HCT116 (cell line): ENCODE measurements around the gene MSH2. TPM values are rescaled to one million over a fixed set of nuclear protein-coding genes. Genes with fewer than 3 reads are reported as not detected.

Source experiments
- ATAC-seq: fragments of 200-7000 bp; cut with Tn5 transposase; 2 replicates; pipeline ENCODE4 v1.9.1; 2020; ENCODE audit warnings: mild to moderate bottlenecking, moderate library complexity
- BruUV-seq: library from RNA; stranded (reverse); fragments of 400-500 nt; replicated peaks from 2 replicates; lab custom pipeline; 2021; lab: Mats Ljungman, UMichigan
- CTCF ChIA-PET: fragments of 300-600 bp; sonication (Branson Sonifier 250); formaldehyde crosslinking; loops from one replicate; lab custom pipeline; 2021; ENCODE audit warnings: antibody characterized with exemption; lab: Charles Lee
- POLR2A ChIA-PET: fragments of 300-600, 350-600 bp; sonication (Branson Sonifier 250); formaldehyde crosslinking; loops from one replicate; lab custom pipeline; 2021; ENCODE audit warnings: antibody characterized with exemption; lab: Charles Lee
- RAD21 ChIA-PET, 2 experiments: fragments of 300-600 bp; sonication (Branson Sonifier 250); formaldehyde crosslinking; loops; one replicate each; lab custom pipeline; 2023; ENCODE audit warnings: low total read pairs in 2 of 2; ENCODE audit not compliant: uncharacterized antibody in 2 of 2, unreplicated experiment in 2 of 2, low non-redundant PET in 1 of 2; lab: Charles Lee
- DNase-seq: peaks from one replicate; pipeline ENCODE4 v3.0.0-alpha.2; 2010; ENCODE audit warnings: low read depth, low spot score
- H2AFZ ChIP-seq: fragments of 200-600 bp; shearing (Covaris generic), sonication (generic); 2 replicates; pipeline ENCODE4 v1.6.1; 2017; ENCODE audit warnings: low read depth, mixed run types, mixed read lengths, antibody characterized with exemption, low read length; ENCODE audit not compliant: poor library complexity, severe bottlenecking
- H3K27ac ChIP-seq: 2 replicates; pipeline ENCODE4 v1.5.1; 2012; ENCODE audit warnings: low read depth, low read length
- H3K27me3 ChIP-seq: fragments of 200-600 bp; sonication (generic); 2 replicates; pipeline ENCODE4 v1.6.1; 2016; ENCODE audit warnings: mixed run types, low read length, mixed read lengths; ENCODE audit not compliant: insufficient read depth
- H3K36me3 ChIP-seq, 2 experiments: fragments of 200-500 bp in 1 of 2; fragments of 200-600 bp in 1 of 2; sonication (Bioruptor generic) in 1 of 2; sonication (generic) in 1 of 2; 2 replicates each; pipeline versions ENCODE4 v1.5.1 to v1.6.1; 2014 to 2016; ENCODE audit warnings: low read length in 2 of 2, inconsistent platforms in 1 of 2, mixed read lengths in 1 of 2, mixed run types in 1 of 2; ENCODE audit not compliant: insufficient read depth in 2 of 2, control insufficient read depth in 1 of 2
- H3K4me1 ChIP-seq, 2 experiments: fragments of 200-600 bp in 1 of 2; sonication (generic) in 1 of 2; 2 replicates each; pipeline versions ENCODE4 v1.5.1 to v1.6.1; 2012 to 2017; ENCODE audit warnings: low read length in 2 of 2, inconsistent platforms in 1 of 2, mild to moderate bottlenecking in 1 of 2, mixed read lengths in 1 of 2, mixed run types in 1 of 2, moderate library complexity in 1 of 2; ENCODE audit not compliant: insufficient read depth in 2 of 2, control insufficient read depth in 1 of 2
- H3K4me2 ChIP-seq: fragments of 200-600 bp; sonication (generic); 2 replicates; pipeline ENCODE4 v1.6.1; 2017; ENCODE audit warnings: mixed run types, low read length, mixed read lengths
- H3K4me3 ChIP-seq, 2 experiments: fragments of 200-600 bp in 1 of 2; sonication (generic) in 1 of 2; replicated peaks in 1 of 2; 2 replicates each; pipeline ENCODE4 v1.5.1; 2011 to 2016; ENCODE audit warnings: low read length in 2 of 2, control low read depth in 1 of 2, low read depth in 1 of 2, mild to moderate bottlenecking in 1 of 2, mixed read lengths in 1 of 2, mixed run types in 1 of 2
- H3K79me2 ChIP-seq: fragments of 200-600 bp; sonication (generic); 2 replicates; pipeline ENCODE4 v1.6.1; 2017; ENCODE audit warnings: mild to moderate bottlenecking, mixed run types, low read length, moderate library complexity, mixed read lengths; ENCODE audit not compliant: insufficient read depth
- H3K9ac ChIP-seq: fragments of 200-600 bp; sonication (generic); 2 replicates; pipeline ENCODE4 v1.6.1; 2016; ENCODE audit warnings: low read length, mixed read lengths
- H3K9me2 ChIP-seq: fragments of 200-600 bp; sonication (generic), shearing (Covaris generic); 2 replicates; pipeline ENCODE4 v1.6.1; 2017; ENCODE audit warnings: mixed run types, mild to moderate bottlenecking, moderate library complexity; ENCODE audit not compliant: insufficient read depth
- H3K9me3 ChIP-seq, 2 experiments: fragments of 200-500 bp in 1 of 2; fragments of 200-600 bp in 1 of 2; sonication (Bioruptor generic) in 1 of 2; sonication (generic) in 1 of 2; 2 replicates each; pipeline ENCODE4 v1.6.1; 2014 to 2017; ENCODE audit warnings: low read length in 2 of 2, mixed read lengths in 2 of 2, inconsistent platforms in 1 of 2, low read depth in 1 of 2, mild to moderate bottlenecking in 1 of 2, mixed run types in 1 of 2, moderate library complexity in 1 of 2; ENCODE audit not compliant: control insufficient read depth in 1 of 2, insufficient read depth in 1 of 2
- H4K20me1 ChIP-seq: fragments of 200-600 bp; sonication (generic), shearing (Covaris generic); 2 replicates; pipeline ENCODE4 v1.6.1; 2017; ENCODE audit warnings: mixed run types, mild to moderate bottlenecking, moderate library complexity; ENCODE audit not compliant: insufficient read depth
- CBX3 ChIP-seq: IDR thresholded peaks from 2 replicates; pipeline ENCODE4 v1.6.1; 2012; ENCODE audit warnings: low read depth
- CEBPB ChIP-seq: IDR thresholded peaks from 2 replicates; pipeline ENCODE4 v1.6.1; 2012; ENCODE audit warnings: low read depth
- CTCF ChIP-seq, 3 experiments: fragments of 200-600 bp in 1 of 3; sonication (generic) in 1 of 3; IDR thresholded peaks in 2 of 3; conservative IDR thresholded peaks in 1 of 3; 2 replicates each; pipeline ENCODE4 v1.5.1; 2012 to 2017; ENCODE audit warnings: low read depth in 2 of 3, low read length in 2 of 3, antibody characterized with exemption in 1 of 3, borderline replicate concordance in 1 of 3, control low read depth in 1 of 3, mild to moderate bottlenecking in 1 of 3, mixed read lengths in 1 of 3, mixed run types in 1 of 3, moderate library complexity in 1 of 3; ENCODE audit not compliant: insufficient read depth in 1 of 3
- EGR1 ChIP-seq: IDR thresholded peaks from 2 replicates; pipeline ENCODE4 v1.6.1; 2012; ENCODE audit warnings: low read depth
- EZH2phosphoT487 ChIP-seq: fragments of 200-600 bp; IDR thresholded peaks from 2 replicates; pipeline ENCODE4 v1.6.1; 2018; ENCODE audit warnings: antibody characterized with exemption, borderline replicate concordance
- FOSL1 ChIP-seq: IDR thresholded peaks from 2 replicates; pipeline ENCODE4 v1.6.1; 2012; ENCODE audit warnings: low read depth
- JUND ChIP-seq: IDR thresholded peaks from 2 replicates; pipeline ENCODE4 v1.6.1; 2012
- POLR2AphosphoS5 ChIP-seq: IDR thresholded peaks from 2 replicates; pipeline ENCODE4 v1.6.1; 2011; ENCODE audit warnings: mild to moderate bottlenecking, low read depth, low read length, moderate library complexity
- SP1 ChIP-seq: IDR thresholded peaks from 2 replicates; pipeline ENCODE4 v1.6.1; 2012; ENCODE audit warnings: low read depth
- SRF ChIP-seq: IDR thresholded peaks from 2 replicates; pipeline ENCODE4 v1.6.1; 2012; ENCODE audit warnings: low read depth
- TCF7L2 ChIP-seq: IDR thresholded peaks from 2 replicates; pipeline ENCODE4 v1.7.0; 2011; ENCODE audit warnings: borderline replicate concordance, inconsistent platforms; ENCODE audit not compliant: insufficient read depth, insufficient read length; ENCODE audit errors: extremely low read depth
- YY1 ChIP-seq: IDR thresholded peaks from 2 replicates; pipeline ENCODE4 v1.6.1; 2011; ENCODE audit warnings: low read length, low read depth, moderate library complexity, mild to moderate bottlenecking; ENCODE audit not compliant: insufficient replicate concordance; ENCODE audit errors: extremely low read depth
- ZFX ChIP-seq: fragments of 450-650 bp; IDR thresholded peaks from 2 replicates; pipeline ENCODE4 v1.6.1; 2017
- ZNF274 ChIP-seq: fragments of 200-500 bp; sonication (Bioruptor generic); IDR thresholded peaks from 2 replicates; pipeline ENCODE4 v1.6.1; 2014; ENCODE audit warnings: mild to moderate bottlenecking, low read depth, low read length, inconsistent platforms
- intact Hi-C: fragments of 100-400 bp; cut with micrococcal nuclease; formaldehyde crosslinking; loops from 2 replicates; pipeline ENCODE4 v1.10.0; 2022
- total RNA-seq: library from RNA; stranded (reverse); gene quantifications from one replicate; pipeline ENCODE4 v1.2.1, GENCODE V29; 2021; ENCODE audit not compliant: unreplicated experiment
- TF ChIP-seq, protein P1 (sequence below): IDR thresholded peaks from 2 replicates; pipeline ENCODE4 v1.6.1; 2011; ENCODE audit warnings: mild to moderate bottlenecking, low read length, moderate library complexity; ENCODE audit not compliant: insufficient replicate concordance; ENCODE audit errors: extremely low read depth
- TF ChIP-seq, protein P2 (sequence below): IDR thresholded peaks from 2 replicates; pipeline ENCODE4 v1.6.1; 2012; ENCODE audit warnings: low read depth

Gene MSH2
- total RNA-seq, 1 experiment from 2014 or later = 54.9 TPM

GRCh38 chr2:47506436-47506835 is 103.5 kb downstream of the MSH2 start (continued):
- TF ChIP-seq ZNF274 (no peak), POLR2AphosphoS5 (no peak), SP1 (no peak), SRF (no peak), FOSL1 (no peak), TCF7L2 (no peak)

GRCh38 chr2:47508080-47508479 is 105.1 kb downstream of the MSH2 start:
- peaks cover 0 to 6% of the 10 kb centered on the region in 2 experiments; a peak in 1 of 4 replicates for H3K4me1 ChIP-seq
- RAD21 ChIA-PET = no interaction called here
- no TSS peak for BruUV-seq

More at GRCh38 chr2:47508080-47508479, 105.1 kb downstream of the MSH2 start:
- no peaks in the 10 kb centered on the region; a peak in 1 of 4 replicates for H3K9me3 ChIP-seq
- H3K4me3 ChIP-seq = no peak overlapping the region
- H3K79me2 ChIP-seq = no peaks in the 10 kb centered on the region
- H2AFZ ChIP-seq = no peak overlapping the region
- H3K9ac ChIP-seq = no peak overlapping the region
- TF ChIP-seq POLR2AphosphoS5 = no peak
- no peak for TF ChIP-seq ZNF274
- no peak for TF ChIP-seq CTCF (IDR thresholded peaks at IDR 0.05 in 2 of 3, conservative IDR thresholded peaks at IDR 0.05 in 1 of 3; ENCODE audit: borderline replicate concordance in 1 of 3, insufficient read depth in 1 of 3, low read depth in 2 of 3, low read length in 2 of 3)
- TF ChIP-seq, protein P1, sequence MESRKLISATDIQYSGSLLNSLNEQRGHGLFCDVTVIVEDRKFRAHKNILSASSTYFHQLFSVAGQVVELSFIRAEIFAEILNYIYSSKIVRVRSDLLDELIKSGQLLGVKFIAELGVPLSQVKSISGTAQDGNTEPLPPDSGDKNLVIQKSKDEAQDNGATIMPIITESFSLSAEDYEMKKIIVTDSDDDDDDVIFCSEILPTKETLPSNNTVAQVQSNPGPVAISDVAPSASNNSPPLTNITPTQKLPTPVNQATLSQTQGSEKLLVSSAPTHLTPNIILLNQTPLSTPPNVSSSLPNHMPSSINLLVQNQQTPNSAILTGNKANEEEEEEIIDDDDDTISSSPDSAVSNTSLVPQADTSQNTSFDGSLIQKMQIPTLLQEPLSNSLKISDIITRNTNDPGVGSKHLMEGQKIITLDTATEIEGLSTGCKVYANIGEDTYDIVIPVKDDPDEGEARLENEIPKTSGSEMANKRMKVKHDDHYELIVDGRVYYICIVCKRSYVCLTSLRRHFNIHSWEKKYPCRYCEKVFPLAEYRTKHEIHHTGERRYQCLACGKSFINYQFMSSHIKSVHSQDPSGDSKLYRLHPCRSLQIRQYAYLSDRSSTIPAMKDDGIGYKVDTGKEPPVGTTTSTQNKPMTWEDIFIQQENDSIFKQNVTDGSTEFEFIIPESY = no peak
- no peak for TF ChIP-seq EZH2phosphoT487
- no peak for TF ChIP-seq SP1
- no peak for TF ChIP-seq CBX3
- no peak for TF ChIP-seq CEBPB
- TF ChIP-seq ZFX = no peak
- TF ChIP-seq JUND = no peak
- TF ChIP-seq, protein P2, sequence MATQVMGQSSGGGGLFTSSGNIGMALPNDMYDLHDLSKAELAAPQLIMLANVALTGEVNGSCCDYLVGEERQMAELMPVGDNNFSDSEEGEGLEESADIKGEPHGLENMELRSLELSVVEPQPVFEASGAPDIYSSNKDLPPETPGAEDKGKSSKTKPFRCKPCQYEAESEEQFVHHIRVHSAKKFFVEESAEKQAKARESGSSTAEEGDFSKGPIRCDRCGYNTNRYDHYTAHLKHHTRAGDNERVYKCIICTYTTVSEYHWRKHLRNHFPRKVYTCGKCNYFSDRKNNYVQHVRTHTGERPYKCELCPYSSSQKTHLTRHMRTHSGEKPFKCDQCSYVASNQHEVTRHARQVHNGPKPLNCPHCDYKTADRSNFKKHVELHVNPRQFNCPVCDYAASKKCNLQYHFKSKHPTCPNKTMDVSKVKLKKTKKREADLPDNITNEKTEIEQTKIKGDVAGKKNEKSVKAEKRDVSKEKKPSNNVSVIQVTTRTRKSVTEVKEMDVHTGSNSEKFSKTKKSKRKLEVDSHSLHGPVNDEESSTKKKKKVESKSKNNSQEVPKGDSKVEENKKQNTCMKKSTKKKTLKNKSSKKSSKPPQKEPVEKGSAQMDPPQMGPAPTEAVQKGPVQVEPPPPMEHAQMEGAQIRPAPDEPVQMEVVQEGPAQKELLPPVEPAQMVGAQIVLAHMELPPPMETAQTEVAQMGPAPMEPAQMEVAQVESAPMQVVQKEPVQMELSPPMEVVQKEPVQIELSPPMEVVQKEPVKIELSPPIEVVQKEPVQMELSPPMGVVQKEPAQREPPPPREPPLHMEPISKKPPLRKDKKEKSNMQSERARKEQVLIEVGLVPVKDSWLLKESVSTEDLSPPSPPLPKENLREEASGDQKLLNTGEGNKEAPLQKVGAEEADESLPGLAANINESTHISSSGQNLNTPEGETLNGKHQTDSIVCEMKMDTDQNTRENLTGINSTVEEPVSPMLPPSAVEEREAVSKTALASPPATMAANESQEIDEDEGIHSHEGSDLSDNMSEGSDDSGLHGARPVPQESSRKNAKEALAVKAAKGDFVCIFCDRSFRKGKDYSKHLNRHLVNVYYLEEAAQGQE = no peak
- TF ChIP-seq YY1 = no peak
- TF ChIP-seq EGR1 = no peak
- no peak overlapping the region for H3K27ac ChIP-seq
- no peaks in the 10 kb centered on the region for H3K9me2 ChIP-seq
- no peaks in the 10 kb centered on the region for H3K36me3 ChIP-seq
- no peak for ATAC-seq
- intact Hi-C loops = no loop called here
- H3K4me2 ChIP-seq = no peak overlapping the region
- no peak for DNase-seq
- CTCF ChIA-PET = no interaction called here
- H3K27me3 ChIP-seq = no peaks in the 10 kb centered on the region
- H4K20me1 ChIP-seq = no peaks in the 10 kb centered on the region
- POLR2A ChIA-PET = no interaction called here
